HG03378 (cell line): ENCODE results near the gene RAB1A.
A peak's percentile ranks its signal among the peaks of the same experiment; 100 is the strongest.

Experiments used
- ATAC-seq: cut with Tn5 transposase; IDR thresholded peaks from one replicate; pipeline ENCODE4 v1.9.1; 2021; ENCODE audit warnings: mild to moderate bottlenecking, moderate library complexity; ENCODE audit not compliant: unreplicated experiment

Gene RAB1A

DNA sequence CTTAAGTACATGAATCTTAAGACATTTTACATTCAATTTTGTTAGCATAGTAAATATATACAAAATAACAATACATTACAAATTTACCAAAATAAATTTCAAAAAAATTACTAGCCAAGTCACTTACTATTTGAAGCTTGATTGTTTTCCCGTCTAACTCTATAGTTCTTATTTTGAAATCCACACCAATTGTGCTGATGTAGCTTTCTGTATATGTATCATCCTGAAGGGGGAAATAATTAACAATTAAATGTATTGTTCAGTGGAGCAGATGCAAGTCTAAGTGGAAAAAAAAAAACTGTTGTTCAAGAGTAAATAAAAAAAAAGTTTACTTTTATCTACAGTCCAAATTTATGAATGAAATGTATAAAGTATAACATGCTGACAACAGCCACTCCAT, 32.1 kb downstream of the RAB1A start:
- no peak for ATAC-seq

DNA sequence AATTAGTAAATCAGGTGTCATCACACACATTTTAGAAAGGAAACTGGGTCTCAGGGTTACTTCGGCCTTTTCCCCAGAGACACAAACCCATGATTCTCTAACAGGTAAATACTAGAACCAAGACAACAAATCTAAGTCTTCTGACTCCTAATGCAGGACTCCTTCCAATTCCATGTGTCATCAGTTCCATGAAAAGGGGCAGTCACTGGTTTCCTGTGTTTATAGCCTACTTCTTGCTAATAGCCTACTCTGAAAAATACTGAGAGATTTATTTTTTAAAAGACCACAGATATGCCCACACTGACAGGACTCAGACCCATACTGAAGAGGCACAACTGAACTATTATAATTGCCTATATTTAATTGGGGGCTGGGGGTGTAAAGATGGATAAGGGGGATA, 33.0 kb downstream of the RAB1A start:
- ATAC-seq, result no peak

DNA sequence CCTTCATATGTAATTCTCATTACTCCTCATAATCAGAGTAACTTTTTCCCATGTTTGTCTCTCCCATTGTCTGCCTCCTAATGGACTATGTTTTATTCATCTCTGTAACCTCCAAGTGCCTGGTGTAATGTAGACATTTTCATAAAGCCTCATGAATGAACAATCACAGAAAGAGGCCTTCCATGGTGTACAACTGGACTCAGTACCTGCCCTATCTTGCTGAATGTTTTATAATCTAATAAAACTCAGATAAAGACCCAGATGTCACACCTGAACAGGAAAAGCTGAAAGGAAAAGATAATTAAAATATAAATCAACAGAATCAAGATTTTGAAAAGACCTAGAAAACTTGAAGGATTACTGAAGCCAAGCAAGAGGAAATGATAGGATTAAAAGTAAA, 36.7 kb downstream of the RAB1A start:
- no peak for ATAC-seq

DNA sequence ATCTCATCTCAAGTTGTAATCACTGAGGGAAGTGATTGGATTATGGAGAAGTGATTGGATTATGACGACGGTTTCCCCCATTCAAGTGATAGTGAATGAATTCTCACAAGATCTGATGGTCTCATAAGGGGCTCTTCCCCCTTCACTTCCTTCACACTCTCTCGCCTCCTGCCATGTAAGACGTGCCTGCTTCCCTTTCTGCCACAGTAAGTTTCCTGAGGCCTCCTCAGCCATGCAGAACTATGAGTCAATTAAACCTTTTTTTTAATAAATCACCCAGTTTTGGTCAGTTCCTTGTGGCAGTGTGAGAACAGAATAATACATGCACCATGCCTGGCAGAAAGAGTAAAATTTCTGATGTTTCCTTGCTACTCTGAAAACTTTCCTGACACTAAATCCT, 37.1 kb downstream of the RAB1A start:
- no peak for ATAC-seq

DNA sequence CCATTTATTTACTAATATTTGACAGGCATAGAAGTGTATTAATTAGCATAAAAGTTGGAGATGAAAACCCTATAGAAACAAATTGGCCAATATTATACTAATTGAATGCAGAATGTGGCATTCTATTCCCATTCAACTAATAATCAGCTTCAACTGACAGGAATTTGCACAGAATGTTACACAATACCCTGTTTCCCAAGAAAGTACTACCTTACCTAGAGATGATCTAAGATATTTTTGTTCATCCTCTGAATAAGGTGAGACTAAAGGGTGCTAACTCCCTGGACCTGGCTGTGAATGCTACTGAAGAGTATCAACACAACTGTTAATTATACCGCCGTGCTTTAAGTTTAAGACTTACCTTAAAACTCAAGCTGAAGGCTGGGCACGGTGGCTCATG, 44.8 kb downstream of the RAB1A start:
- no peak for ATAC-seq

DNA sequence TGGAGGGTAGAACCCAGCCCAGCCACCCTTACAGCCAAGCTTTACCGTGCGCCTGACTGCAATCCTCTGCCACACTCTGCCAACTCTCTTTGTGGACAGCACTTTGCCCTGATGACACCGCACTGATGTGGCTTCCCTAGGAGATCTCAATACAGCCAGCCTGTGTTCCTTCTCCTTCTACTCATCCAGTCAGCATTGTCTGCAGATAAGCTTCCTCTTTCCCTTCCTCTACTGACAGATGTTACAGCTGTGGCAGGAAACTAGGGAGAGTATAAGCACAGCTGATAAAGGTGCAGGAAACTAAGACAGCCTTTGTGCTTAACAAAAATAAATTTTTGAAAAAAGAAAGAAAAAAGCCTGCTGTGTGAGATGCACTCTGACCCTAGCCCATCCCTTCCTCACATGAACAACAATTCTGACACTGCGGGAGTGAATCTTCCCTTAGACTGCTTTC, 48.6 kb downstream of the RAB1A start:
- no peak for ATAC-seq

DNA sequence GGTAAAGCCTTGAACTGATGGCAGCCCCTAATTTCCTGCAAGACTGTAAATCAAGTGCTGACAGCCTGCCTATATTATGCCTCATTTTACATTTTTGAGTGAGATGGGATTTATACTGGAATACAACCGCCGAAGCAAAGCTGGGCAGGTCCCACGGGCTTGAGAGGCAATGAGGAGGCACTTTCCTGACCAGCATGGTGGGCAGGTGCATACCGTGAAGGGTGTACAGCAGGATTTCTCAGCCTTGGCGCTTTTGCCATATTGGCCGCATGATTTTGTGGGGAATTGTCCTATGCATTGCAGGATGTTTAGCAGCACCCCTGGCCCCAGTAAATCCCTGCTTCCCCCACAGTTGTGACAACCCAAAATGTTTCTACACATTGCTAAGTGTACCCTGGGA, 50.9 kb downstream of the RAB1A start:
- no peak for ATAC-seq

DNA sequence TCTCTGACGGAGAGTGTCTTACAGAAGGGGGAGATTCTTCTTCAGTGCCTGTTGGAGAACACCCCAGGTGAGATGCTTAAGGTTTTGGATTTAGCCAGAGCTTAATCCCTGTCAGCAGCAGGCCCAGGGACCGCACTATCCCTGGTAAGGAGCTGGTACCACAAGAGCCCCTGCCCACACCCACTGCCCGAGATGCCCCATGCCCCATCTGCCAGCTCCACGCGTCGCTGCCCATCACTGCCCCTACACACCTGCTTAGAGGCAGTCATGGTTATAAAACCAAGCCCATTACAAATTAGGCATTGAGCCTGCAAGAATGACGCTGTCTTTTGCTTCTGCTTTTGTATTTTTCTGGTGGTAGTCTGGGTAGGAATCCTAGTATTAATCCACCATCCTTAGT, 52.0 kb downstream of the RAB1A start:
- ATAC-seq, result no peak

DNA sequence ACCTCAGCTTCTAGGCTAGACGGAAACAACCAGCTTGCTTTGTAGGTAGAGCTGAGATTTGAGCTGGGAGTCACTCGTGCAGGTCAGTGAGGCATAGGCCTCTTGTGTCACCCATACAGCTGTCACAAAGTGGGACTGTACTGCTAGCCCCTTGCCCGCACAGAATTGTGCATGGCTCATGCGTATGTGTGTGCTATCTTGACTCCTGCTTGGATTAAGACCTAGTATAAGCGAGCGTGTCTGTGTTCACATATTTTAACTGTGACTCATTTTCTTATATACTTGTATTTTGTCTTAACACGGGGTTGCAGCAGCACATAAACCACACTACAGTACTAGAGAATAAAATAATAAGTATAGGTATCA, 53.6 kb downstream of the RAB1A start:
- ATAC-seq, result no peak

DNA sequence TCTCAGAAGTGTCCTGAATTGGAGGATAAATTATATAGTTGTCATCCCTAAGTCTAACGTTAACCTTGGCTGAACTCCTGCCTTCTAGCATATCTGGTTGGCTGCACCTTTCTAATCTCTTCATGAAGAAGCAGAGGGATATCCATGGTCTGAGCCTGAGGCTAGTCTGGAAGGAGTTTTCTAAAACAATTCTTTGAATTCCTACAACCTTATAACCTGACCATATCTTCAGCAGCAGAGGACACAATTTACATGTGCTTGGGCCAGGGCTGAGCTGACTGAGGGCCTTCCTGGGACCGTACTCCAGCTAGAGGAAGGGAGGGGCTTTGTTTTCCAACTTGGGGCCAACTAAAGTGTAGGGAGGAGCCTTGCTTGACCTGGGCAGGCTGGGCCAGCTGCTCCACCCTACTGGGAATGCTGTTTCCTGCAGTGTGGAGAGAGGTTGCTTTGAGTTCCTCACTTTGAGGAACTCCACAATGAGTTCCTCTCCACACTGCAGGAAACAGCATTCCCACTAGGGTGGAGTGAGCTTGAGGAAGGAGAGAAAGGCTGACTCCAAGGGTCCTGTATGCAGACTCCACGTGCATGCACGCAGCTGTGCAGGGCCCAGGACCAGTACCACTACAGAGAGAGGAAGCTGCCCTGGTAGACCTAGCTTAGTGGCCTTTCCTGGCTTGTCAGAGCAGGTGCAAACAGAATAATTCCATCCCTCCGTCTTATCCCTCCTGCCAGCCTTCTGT, 54.1 kb downstream of the RAB1A start:
- ATAC-seq, result no peak

DNA sequence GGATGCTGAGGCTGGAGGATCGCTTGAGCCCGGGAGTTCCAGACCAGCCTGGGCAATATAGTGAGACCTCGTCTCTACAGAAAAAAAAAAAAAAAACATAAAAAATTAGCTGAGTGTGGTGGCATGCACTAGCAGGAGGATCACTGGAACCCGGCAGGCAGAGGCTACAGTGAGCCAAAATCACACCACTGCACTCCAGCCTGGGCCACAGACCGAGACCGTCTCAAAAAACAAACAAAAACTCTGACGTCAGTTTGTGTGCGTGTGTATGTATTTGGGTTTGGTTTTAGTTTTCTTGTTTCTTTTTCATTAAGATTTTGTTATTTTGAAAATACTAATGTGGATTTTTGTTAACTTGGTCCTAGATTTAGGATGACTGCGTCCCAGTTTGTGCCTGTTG, 54.7 kb downstream of the RAB1A start:
- ATAC-seq, result no peak

DNA sequence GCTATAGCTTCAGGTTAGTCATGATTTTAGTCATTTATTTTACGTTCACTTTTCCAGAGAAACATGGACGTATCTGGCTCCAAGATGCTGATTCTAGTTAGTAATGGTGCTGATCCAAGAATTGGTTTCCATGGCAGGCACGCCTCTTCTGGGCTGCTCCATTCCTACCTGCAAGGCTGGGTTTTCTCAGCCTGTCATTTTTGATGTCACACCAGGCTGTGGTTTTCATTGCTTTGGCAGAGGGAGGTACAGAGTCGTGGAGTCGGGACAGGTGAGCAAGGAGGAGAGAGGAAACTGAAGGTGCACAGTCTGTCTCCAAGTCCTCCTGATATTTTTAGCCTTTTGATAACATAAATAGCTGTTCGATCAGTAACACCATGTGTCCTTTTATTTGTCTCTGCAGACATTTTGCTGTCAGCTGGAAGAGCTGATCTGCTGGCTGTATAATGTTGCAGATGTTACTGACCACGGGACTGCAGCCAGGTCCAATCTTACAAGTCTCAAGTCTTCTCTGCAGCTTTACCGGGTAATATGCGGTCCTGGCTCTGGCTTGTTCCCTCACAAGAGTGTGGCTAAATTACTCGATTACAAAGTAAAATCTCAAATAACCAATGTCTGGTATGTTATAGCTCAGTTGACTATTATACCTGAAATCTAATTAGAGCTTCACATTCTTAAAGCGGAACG, 55.9 kb downstream of the RAB1A start:
- no peak for ATAC-seq

DNA sequence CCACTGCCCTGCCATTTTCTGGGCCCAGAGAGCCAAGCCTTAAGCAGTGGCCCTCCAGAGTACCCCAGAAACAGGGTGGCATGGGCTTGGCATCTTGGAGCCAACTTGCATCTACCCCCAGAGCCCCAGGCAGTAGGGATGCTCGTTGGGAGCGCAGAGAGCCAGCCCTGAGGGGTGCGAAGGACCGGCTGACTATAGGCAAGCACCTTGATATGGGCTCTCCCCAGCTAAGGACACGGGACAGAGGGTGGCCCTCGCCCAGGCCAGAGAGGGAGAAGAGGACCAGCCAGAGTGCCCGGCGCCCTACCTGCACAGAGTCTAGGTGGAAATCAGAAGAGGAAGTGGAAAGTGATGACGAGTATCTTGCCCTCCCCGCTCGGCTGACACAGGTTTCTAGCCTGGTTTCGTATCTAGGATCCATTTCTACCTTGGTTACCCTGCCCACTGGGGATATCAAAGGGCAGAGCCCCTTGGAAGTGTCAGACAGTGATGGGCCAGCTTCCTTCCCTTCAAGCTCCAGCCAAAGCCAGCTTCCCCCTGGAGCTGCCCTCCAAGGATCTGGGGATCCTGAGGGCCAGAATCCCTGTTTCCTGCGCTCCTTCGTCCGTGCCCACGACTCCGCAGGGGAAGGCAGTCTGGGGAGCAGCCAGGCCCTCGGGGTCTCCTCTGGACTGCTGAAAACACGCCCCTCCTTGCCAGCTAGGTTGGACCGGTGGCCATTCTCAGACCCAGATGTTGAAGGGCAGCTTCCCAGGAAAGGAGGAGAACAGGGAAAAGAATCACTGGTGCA, 57.5 kb downstream of the RAB1A start:
- no peak for ATAC-seq

DNA sequence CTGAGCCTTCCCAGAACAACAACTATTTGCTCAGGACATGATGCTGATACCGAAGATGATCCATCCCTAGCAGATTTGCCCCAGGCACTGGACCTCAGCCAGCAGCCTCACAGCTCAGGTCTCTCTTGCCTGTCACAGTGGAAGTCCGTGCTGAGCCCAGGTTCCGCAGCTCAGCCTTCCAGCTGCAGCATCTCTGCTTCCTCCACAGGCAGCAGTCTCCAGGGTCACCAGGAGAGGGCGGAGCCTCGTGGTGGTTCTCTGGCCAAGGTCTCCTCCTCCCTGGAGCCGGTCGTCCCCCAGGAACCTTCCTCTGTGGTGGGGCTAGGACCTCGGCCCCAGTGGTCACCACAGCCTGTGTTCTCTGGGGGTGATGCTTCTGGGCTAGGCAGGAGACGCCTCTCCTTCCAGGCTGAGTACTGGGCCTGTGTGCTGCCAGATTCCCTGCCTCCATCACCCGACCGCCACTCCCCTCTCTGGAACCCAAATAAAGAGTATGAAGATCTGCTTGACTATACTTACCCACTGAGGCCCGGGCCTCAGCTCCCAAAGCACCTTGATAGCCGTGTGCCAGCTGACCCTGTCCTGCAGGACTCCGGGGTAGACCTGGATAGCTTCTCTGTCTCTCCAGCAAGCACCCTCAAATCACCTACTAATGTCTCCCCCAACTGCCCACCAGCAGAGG, 58.3 kb downstream of the RAB1A start:
- no peak for ATAC-seq

DNA sequence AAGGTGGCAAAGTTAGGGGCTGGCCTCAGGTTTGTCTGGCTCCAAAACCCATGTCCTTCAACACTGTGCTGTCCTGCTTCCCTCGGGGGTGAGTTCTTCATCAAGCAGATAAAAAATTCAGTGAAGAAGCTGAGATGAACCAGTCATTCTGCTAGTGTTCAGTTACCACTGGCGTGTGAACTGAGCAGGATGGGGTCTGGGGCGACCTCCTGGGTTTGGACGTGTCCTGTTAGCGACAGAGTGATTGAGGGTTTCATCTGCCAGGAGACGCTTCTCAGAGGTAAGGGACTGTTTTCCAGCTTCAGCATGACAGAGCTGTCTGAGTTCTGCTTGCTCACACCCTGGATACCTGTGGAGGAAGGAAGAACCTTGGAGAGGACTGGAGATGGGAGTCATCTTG, 59.0 kb downstream of the RAB1A start:
- ATAC-seq, result no peak

DNA sequence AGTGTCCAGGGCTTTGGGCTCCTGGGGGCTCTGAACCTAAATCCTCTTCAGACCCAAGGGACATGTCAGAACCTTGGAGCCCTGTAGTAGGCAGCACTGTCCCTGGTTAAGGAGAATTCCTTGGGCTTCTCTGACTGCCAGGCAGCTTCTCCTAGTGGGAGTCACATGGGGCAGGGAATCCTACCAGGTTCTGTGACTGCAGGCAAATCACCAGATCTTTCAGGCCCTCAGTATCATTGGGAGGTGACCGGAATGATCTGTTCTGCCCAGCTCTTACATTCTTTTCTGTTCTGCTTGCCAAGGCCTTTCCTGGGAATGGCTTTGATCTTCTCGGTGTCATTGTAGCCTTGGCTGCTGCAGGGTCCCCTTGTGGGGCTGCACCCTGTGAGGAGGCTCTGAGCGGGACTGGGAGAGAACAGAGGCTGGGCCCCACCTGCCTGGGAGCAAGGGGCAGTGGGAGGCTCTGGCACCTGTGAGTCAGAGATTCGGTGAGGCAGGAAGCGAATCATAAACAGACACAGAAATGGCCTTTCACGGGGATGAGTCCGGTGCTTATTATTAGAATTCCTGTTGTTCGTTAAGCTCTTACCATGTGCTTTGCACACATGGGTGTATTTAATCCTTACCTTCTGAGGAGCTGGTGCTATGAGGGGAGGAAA, 59.6 kb downstream of the RAB1A start:
- ATAC-seq, result no peak

DNA sequence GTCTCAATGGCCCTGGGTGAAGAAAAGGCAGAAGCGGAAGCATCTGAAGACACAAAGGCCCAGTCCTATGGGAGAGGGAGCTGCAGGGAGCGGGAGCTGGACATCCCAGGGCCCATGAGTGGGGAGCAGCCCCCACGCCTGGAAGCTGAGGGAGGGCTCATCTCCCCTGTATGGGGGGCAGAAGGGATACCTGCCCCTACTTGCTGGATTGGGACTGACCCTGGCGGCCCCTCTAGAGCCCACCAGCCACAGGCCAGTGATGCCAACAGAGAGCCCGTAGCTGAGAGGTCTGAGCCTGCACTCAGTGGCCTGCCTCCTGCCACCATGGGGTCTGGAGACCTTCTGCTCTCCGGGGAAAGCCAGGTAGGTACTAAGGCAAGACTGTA, 60.5 kb downstream of the RAB1A start:
- ATAC-seq, result no peak

DNA sequence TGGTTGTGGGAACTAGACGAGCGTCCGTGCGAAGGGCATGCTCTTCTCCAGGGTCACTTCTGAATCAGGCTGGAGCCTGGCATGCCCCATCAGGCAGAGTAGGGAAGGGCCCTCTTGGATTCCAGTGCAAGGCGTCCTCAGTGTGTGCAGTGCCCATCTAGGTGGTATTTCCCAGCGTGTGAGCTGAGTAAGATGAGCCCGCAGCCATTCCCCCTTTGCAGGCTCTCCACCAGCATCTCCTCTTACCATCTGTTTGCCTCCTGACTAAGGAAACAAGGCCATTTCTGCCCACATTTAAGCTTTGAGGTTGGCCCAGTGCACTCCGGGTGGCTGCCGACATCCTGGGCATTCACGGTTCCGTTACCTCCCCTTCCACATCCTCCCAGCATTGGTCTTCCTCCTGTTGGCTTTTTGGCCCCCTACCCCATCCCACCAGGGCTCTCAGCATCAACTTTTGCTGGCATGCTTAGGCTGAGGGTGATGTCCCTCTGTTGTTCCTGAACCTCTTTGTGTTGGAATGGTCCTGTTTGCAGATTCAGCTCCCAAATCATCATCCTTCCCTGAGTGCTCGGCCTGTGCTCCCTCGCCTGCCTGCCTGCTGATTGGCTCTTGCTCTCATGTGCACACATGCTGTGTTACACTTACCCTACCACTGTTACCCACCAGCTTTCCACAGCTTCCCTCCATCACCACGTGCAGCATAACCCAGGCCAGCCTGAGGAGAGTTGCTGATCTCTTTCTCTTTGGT, 61.9 kb downstream of the RAB1A start:
- ATAC-seq, result no peak

DNA sequence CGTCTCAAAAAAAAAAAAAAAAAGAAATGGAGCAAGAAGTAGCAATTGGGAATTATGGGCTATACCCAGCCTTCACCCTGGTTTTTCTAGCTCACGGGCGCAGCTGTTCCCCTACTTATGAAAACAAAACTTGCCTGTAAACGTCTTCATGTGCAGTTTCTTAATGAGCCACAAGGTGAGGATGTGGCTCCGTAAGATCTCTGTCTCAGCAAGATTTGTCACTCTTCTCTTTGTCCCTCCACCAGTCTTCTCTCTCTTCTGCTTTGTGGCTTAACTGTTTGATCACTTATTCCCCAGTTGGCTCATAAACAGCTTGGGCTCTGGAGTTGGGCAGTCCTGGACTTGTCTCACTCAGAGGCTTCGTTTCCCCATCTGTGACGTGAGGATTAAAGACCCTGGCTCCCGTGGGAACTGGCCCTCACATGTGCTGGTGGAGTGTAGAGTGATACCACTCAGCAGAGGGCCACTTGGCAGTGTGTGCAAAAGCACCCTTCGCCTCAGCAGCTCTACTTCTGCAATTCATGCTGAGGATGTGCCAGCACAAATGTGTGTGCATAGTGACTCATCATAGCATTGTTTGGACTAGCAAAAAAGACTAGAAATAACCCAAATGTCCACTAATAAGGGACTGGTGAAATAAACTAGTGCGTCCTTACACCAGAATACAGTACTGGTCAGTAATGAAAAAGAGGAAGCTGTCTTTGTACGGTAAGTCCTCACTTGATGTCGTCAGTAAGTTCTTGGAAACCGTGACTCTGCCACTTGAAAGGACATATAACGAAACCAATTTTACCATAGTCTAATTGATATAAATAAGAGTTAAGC, 65.0 kb downstream of the RAB1A start:
- ATAC-seq, result peak; percentile 80
